GM19455 (cell line): Measurements from ENCODE around the gene BLNK.
"Not testable (repeated sequence)": the region's sequence is repeated elsewhere in the genome, so short reads cannot be mapped to it uniquely, and the experiment has no call there.

ENCODE experiments used
- ATAC-seq: cut with Tn5 transposase; IDR thresholded peaks from one replicate; pipeline ENCODE4 v1.9.1; 2021; ENCODE audit not compliant: unreplicated experiment

Gene BLNK

DNA sequence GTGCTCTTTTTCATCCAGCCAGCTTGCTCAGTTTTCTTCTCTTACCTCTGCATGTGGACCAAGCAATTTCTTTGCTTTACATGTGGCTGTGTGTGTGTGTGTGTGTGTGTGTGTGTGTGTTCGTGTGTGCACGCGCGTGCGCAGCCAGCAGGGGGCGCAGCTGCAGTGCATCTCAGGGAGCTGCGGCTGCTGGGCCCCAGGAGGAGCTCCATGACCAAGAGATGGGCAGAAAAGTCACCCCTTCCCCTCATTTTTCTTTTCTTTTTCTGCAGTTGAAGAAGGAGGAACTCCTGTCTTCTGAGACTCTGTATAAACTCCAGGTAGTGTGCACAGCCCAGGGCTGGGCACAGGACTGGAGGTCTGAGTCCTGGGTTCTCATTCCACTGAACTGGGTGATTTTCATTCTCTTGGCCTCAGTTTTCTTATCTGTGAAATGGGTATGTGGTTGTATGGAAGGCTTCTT lies 41.8 kb downstream of the BLNK start:
- no peak for ATAC-seq

DNA sequence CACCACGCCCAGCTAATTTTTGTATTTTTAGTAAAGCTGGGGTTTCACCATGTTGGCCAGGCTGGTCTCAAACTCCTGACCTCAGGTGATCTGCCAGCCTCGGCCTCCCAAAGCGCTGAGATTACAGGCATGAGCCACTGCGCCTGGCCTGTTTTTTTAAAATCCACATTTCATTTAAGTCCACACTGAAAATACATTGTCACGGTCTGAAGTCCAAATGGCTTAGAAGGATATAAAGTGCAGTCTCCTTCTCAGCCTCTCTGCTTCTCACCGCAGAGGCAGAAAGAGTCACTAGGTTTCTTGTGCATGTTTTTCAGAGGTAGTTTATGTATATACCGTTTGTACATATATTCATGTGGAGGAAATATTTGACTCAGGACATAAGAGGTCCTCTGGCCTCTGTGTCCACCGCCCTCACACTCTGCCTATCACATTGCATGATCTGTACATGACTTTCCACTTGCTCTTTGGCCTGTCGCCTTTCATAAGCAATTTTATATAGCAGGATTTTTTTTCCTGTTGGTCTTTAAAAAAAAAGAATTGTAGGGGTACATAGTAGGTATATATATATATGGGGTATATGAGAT lies 42.9 kb downstream of the BLNK start:
- no peak for ATAC-seq

DNA sequence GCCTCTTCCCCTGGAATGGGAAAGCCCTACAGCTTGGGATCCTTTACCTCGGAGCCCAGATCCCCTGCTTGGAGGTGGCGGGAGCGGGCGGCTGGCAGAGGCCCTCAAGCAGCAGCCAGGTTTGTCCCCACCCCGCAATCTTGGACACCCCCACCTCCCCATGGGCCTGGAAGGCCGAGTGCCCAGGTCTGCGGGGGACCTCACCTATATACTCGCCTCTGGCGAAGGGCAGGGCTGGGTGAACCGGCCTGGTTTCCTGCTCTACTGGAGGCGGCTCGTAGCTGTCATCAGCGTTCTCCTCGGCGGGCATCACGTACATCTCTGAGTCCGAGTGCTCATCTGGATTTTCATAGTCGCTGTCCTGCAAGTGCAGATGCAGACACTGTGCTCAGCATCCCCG lies 44.2 kb downstream of the BLNK start:
- no peak for ATAC-seq

DNA sequence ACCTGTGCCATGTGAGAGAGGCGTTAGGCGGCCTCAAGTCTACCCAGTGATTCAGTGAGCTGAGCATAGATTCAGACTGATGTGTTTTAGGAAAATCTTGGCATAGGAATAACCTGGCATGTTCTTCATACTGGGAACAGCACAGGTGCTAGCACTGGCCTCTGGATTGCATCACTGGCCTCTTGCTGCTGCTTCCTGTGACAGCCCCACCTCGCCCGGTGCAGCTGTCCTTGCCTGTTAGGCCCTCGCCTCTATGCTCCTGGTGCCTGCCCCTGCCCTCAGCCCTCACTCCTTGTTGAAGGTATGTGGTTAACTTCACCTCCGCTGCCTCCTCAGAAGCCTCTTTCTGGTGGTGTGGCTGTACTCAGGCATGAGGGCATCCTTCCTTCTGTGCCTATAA lies 46.2 kb downstream of the BLNK start:
- ATAC-seq: no peak

DNA sequence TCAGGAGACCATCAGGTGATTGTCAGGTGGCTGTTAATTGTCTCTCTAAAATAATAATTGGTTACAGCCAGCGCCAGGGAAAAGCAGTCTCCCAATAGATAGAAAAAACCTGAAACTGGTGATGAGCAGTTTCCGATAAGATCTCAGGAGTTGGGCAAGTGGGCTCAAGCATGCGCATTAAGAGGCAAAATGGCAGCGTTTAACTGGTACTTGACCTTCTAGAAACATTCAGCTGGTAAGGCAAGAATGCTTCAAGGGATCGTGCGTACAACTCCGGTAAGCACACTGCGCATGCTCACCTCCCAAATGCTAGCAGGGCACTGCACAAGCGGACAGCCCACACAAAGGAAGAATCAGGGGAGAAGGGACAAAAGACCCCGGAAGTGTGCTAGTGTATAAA lies 48.5 kb downstream of the BLNK start:
- no peak for ATAC-seq

DNA sequence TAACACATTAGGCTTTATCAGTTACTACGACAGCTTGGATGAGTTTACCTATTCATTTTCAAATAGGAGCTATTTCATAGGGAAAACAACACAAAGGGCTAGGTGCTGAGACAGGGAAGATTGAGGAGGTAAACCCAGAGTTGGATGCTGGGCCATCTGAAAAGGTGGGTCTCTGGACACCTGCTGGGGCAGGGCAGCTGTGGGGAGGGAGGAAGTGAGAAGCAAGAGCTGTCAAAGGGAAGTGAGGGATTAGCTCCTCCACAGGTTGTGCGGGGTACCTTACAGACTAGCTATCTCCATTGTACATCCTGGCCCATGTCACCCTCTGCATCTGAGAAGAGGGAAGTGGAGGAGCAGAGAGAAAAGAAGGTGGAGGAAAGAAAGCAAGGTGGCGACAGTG lies 48.9 kb downstream of the BLNK start:
- ATAC-seq: no peak

DNA sequence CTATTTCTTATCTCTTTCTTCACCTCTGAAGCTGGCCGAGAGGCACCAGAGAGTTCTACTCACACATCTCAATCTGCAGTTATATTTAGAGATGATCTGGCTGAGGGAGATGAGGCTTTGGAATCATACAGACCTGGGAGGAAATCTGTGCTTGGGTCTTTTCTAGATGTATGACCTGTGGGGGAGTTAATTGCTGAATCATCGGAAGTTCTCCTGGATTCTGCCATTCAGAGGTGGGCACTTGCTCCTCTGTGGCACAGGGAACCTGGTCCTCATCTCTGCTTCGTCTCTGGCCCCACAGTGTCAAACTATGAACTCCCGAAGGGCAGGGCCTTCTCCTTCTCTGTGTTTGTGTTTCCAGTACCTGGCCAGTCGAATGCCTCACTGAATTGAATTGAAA lies 52.5 kb downstream of the BLNK start:
- no peak for ATAC-seq

DNA sequence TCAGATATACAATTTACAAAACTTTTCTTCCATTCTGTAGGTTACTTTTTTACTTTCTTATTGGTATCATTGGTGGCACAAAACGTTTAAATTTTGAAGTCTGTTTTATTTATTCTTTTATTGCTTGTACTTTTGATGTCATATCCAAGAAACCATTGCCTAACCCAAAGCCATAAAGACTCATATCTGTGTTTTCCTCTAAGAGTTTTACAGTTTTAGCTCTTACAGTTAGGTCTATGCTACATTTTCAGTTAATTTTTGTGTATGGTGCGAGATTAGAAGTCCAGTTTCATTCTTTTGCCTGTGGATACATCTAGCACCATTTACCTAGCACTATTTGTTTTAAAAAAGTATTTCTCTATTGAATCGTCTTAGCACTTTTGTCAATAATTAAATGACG lies 53.7 kb downstream of the BLNK start:
- ATAC-seq: no peak

DNA sequence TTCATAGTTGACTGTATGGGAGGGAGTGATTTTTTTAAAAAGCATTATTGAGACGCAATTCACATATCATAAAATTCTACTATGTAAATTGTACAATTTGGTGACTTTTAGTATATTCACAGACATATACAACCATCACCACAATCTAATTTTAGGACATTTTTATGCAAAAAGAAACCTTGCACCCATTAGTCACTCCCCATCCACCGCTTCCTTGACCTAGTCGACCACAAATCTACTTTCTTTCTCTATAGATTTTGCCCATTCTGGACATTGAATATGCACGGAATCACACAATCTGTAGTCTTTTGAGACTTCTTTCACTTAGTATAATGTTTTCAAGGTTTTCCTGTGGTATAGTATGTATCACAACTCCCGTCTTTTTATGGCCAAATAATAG lies 54.6 kb downstream of the BLNK start:
- no peak for ATAC-seq

DNA sequence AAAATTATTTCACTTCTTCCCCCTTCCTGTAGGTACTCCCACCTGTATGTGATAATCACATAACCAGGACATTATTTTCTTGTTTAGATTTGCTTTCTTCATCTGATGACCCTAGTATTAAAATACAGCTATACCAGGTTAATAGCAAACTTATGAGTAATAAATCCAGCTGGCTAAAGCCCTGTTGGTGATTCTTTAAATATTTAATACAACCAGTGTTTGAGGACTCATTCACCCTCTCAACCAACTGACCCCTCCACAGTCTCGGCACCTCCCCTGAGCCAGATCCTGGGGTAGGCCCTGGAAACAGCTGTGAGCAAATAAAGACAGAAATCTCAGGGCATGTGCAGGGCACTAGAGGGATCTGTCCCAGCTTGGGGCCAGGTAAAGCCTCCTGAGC lies 58.5 kb downstream of the BLNK start:
- no peak for ATAC-seq

DNA sequence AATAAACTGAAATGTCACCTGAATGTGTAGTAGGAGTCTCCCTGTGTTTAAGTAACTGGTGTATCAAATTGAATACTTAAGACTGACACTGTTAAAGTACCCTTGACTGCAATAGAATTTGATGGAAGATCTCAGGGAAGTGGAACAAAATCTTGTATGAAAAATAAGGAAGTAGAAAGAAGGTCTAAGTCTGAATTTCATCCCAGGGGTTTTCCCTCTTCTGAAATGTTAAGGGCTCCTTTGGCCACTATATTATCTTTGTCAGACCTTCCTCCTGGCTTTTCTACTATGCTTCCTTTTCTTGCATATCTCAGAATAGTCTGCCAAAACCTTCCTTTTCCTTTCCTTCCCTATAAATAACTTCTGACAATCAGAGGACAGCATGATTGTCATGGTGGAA lies 59.6 kb downstream of the BLNK start:
- no peak for ATAC-seq

DNA sequence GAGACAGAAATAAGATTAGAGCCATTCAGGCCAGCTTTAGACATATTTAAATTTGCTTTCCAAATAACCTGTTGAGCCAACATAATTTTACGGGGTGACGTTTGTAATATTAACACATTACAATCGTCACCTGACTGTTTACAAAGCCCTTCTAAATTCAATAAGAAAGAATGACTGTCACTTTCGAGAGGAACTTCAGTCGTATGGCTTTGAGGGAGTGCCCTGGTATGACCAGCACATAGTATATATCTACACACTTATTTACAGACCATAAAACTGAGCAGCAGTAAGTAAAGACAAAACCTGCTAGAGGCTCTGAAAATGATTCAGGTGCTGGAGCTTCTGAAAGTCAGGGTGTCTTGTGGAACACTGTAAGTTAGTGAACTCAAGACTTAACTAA lies 62.4 kb downstream of the BLNK start:
- ATAC-seq: no peak

DNA sequence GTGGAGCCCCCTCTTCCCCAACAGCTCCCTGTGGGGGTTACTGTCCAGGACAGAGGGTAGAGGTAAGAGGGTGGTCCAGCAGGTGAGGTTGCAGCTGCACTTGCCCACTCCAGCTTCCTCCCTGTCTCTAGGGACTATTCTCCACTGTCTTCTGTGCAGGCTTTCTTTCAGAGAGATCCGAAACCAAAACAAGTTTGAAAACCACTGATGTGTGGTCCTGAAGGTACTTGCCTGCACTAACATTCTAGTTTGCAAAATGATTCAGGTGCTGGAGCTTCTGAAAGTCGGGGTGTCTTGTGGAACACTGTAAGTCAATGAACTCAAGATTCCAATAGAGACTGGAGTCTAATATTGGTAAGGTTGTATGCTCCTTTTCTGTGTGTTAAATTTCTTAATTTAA lies 63.1 kb downstream of the BLNK start:
- ATAC-seq: peak; percentile 76

DNA sequence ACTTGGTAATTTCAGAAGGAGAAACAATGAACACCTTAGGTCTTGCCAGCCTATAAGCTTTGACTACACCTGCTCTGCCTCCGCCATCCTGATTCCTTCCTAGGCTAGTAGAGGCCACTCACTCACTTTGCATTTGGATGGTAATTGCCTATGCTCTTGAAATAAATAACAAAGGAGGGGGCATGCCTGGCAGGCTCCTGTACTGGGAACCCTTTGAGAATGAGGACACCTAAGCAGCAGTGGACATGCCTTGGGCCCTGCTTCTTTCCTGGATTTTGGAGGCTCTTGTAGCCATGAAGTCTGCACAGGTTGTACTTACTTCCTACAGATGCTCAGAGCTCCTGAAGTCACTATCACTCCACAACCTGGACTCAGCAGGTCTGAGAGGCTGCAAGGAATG lies 65.8 kb downstream of the BLNK start:
- ATAC-seq: no peak

DNA sequence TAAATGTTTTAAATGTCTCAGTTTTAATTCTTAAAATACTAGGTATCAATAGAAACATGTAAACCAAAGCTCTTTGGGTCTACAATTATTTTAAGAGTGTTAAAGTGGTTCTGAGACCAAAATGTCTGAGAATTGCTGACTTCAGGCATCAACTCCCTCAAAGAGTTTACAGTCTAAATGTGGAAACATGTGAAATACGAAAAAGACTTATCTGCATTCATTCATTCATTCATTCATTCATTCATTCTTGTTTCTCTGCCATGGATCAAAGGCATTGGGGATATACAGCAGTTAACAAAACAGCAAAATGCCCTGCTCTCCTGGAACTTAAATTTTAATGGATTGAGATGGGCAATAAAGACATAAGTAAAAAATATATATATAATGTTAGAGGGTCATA lies 69.8 kb downstream of the BLNK start:
- ATAC-seq: no peak

DNA sequence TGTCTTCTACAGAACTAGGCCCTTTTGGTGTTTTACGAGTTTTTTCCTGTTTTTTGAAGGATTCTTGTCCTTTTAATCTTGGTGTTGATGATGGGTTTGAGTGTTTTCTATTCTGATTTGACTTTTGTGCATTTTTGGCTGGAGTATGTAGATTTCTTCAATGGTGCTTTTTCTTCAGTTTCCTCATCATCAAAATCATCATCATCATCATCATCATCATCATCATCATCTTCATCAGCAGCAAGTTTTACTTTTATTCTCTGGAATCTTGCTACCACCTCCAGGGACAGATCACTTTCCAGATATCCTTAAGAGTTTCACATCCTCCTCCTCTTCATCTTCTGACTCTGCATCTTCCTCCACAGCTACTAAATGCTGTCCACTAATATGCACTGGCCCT lies 81.9 kb downstream of the BLNK start:
- ATAC-seq: not testable (repeated sequence)

DNA sequence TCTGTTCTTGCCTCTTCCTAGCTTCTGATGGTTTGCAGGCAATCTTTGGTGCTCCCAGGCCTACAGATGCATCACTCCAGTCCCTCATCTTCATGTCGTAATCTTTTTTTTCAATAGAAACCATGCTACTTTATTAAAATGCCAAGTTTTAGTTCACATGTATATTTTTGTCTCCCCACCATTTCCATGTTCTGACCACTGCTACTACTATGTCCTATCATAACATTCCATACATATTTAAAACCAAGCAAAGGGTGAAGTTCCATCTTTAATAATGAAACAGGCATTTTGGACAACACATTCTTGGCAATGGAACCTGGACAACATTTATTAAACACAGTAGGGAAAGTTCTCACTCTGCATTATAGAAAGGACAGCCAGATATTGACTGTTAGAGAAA lies 82.5 kb downstream of the BLNK start:
- no peak for ATAC-seq

DNA sequence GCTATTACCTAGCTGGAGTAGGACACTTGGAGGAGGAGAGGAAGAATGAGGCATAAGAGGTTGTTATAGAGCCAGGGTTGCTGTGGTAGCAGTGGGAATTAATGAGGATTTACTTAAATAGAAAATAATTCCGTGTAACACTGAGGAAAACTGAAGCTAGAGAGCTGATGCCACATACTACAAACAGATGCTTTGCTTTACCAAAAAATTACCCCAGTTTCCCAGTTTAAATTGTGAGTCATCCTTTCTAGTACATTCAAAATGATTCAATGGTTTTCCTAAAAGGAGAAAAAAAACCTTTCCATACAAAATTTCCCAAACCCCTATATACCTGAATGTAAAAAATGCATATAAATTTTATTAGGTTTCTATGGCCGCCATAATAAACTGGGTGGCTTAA lies 82.9 kb downstream of the BLNK start:
- ATAC-seq: no peak

DNA sequence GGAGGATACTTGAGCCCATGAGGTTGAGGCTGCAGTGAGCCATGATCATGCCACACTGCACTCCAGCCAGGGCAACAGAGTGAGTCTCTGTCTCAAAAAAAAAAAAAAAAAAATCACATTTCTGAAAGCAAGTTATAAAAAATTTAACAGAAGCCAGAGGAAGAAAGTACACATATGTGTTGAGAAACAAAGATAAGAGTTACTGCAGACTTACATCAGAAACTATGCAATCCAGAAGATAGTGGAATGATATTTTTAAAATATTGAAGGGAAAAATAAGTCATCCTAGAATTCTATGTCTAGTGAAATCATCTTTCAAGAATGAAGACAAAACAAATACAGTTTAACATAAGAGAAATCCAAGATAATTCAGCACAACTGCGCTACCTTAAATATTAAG lies 94.4 kb downstream of the BLNK start:
- no peak for ATAC-seq

DNA sequence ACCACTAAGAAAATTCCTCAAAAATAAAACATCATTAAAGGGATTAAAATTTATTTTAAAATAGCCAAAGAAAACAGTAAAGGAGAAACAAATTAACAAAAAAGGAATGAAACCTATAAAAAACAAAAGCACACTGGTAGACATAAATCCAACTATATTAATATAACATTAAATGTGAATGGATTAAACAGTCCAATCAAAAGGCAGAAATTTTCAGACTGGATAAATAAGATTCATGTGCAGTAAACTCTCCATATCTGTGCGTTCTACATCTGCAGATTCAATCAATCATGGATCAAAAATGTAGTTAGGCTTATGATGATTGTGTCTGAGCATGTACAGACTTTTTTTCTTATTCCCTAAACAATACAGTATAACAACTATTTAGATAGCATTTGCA lies 98.7 kb downstream of the BLNK start:
- no peak for ATAC-seq

DNA sequence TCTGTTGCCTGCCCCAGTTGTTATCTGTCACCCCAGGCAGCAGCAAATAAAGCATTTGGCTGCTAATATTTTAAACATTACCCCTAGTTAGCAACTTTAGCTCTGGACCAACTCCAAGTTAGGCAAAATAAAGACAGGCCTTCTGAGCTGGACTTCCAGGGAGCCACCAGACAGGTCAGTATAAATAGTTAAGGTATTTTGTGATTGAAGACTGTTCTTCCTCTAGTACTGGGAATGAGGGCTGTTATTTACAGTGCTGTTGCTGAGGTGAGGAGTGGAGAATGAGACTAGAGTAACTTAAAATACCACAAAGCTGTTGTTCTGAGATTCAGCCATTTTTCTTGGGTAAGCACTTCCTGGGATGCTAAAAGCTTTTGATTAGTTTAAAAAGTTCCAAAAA lies 101.1 kb downstream of the BLNK start:
- no peak for ATAC-seq

DNA sequence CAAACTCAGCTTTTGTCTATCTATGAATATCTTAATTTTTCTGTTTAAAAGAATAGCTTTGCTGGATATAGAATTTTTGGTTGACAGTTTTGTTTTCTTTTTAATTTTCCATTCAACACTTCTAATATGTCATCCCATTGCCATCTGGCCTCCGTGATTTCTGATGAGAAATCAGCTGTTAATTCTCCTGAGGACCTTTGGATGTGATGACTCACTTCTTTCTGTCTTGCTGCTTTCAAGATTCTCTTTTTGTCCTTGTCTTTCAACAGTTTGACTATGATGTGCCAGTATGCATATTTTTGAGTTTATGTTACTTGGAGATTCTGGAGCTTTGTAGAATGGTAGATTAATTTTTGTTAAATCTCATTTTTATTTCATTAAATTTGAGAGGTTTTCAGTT lies 102.8 kb downstream of the BLNK start:
- ATAC-seq: no peak

DNA sequence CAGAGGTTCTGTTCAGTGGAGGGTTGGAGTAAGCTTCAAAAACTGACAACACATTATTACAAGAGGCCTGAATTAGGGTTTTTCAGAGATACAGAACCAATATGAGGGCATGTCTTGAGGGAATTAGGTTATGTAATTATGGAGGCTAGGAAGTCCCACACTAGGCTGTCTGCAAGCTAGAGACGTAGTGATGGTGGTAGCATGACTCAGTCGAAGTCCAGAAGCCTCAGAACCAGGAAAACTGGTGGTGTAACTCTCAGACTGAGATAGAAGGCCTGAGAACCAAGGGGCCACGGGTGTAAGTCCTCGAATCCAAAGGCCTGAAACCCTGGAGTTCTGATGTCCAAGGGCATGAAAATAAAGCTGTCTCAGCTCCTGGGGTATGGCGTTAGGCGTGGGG lies 105.6 kb downstream of the BLNK start:
- ATAC-seq: no peak

DNA sequence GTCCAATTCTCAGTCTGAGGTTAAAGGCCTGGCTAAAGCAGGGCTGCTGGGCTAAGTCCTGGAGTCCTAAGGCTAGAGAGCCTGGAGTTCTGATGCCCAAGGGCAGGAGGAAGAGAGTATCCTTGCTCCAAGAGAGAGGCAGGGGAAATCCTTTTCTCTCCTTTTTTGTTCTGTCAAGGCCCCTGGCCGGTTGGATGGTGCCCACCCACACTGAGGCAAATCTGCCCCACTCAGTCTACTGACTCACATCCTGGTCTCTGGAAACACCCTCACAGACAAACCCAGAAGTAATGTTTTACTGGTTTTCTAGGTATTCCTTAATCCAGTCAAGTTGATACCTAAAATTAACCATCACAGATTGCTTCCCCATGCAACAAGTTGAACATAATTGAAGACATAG lies 118.3 kb downstream of the BLNK start:
- no peak for ATAC-seq
